ENCODE results near the gene ZNF814. TPM values are rescaled to one million over a fixed set of nuclear protein-coding genes. Genes with fewer than 3 reads are reported as not detected.
A peak's percentile ranks its signal among the peaks of the same experiment; 100 is the strongest.
"Not testable (repeated sequence)": the region's sequence is repeated elsewhere in the genome, so short reads cannot be mapped to it uniquely, and the experiment has no call there.

The ZNF814 gene
- 7.6 and 10.9 TPM in 2 replicates for total RNA-seq (2012; rRNA removed)

GRCh38 chr19:57888560-57889231, at the start of gene ZNF814:
Gene ZNF814, minus strand, starts transcription at chr19:57889037. Its CDS starts 235 bp downstream, at chr19:57888802.
- Histone ChIP-seq H3K9ac (ENCODE audit: low read depth, low read length) (peak within 1 kb of the TSS; percentile 85), H3K36me3 (ENCODE audit: insufficient read depth, low read length) (no peaks in the 10 kb centered on the region), H3K4me1 (ENCODE audit: control insufficient read depth, insufficient read depth, low read length) (no peaks in the 10 kb centered on the region), H3K9me3 (replicated peaks; ENCODE audit: low read length) (no peaks in the 10 kb centered on the region), H3K27me3 (ENCODE audit: control insufficient read depth, insufficient read depth, low read length) (no peaks in the 10 kb centered on the region), H3K4me3 (ENCODE audit: low read length) (peak within 1 kb of the TSS; percentile 96), H3K4me2 (ENCODE audit: low read length) (peak within 1 kb of the TSS; percentile 91)

DNA sequence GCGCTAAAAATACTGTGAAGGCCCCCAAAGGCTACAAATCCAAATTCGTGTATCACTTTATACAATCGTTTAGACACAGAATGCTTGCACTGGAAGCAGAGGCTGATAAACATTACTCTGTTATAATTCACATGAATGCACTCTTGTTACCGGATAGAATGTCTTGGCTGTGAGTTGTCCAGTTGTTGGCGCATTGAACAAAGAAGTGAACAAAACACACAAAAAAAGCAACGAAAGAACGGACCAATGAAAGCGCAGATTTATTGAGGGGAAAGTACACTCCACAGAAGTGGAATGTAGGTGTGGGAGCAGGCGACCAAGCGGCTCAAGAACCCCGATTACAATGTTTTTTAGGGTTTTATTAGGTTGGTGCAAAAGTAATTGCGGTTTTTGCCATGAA, 46.9 kb upstream of the ZNF814 start:
- Histone ChIP-seq H3K9ac (ENCODE audit: low read depth, low read length) (no peak overlapping the region), H3K4me3 (ENCODE audit: low read length) (no peak overlapping the region), H3K27me3 (ENCODE audit: control insufficient read depth, insufficient read depth, low read length) (no peaks in the 10 kb centered on the region), H3K9me3 (replicated peaks; ENCODE audit: low read length) (peaks cover under 1% of the 10 kb centered on the region), H3K4me2 (ENCODE audit: low read length) (no peak overlapping the region), H3K36me3 (ENCODE audit: insufficient read depth, low read length) (peaks cover 24% of the 10 kb centered on the region), H3K4me1 (ENCODE audit: control insufficient read depth, insufficient read depth, low read length) (no peaks in the 10 kb centered on the region)

GRCh38 chr19:57934820-57935665, 46.2 kb upstream of the ZNF814 start, which contains the start of gene ZNF418:
Gene ZNF418, minus strand, starts transcription at chr19:57935402. Its CDS starts 1,580 bp downstream, at chr19:57933822.
- Histone ChIP-seq H3K4me2 (ENCODE audit: low read length) (peak within 1 kb of the TSS; percentile 84), H3K9me3 (replicated peaks; ENCODE audit: low read length) (no peaks in the 10 kb centered on the region), H3K36me3 (ENCODE audit: insufficient read depth, low read length) (peaks cover 22% of the 10 kb centered on the region), H3K9ac (ENCODE audit: low read depth, low read length) (peak within 1 kb of the TSS; percentile 83), H3K27me3 (ENCODE audit: control insufficient read depth, insufficient read depth, low read length) (no peaks in the 10 kb centered on the region), H3K4me3 (ENCODE audit: low read length) (peak within 1 kb of the TSS; percentile 83), H3K4me1 (ENCODE audit: control insufficient read depth, insufficient read depth, low read length) (no peaks in the 10 kb centered on the region)

DNA sequence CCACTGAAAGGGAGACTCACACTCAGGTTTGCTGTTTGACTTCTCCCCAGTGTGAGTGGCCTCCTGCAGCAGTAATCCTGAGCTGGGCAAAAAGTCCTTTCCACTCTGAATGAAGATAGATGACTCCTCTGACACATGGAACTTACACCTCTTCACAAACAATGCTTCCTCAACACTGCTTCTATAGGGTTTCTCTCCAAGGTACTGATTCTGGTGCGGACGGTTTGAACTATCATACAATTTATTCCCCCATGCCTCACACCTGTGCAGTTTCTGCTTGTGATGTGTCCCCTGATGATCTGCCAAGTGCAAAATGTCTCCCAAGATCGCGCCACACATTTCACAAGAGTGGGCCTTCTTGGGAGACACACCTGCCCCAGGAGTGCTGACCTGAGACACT, 38.8 kb upstream of the ZNF814 start:
- H3K9me3 ChIP-seq (replicated peaks; ENCODE audit: low read length) = peaks cover 26% of the 10 kb centered on the region

GRCh38 chr19:57916168-57916995, 27.5 kb upstream of the ZNF814 start, which contains the start of gene ZNF417:
Gene ZNF417, minus strand, starts transcription at chr19:57916592. Its CDS starts 181 bp downstream, at chr19:57916411.
- Histone ChIP-seq H3K9ac (ENCODE audit: low read depth, low read length) (peak within 1 kb of the TSS; percentile 95), H3K4me3 (ENCODE audit: low read length) (peak within 1 kb of the TSS; percentile 94), H3K4me2 (ENCODE audit: low read length) (peak within 1 kb of the TSS; percentile 81), H3K36me3 (ENCODE audit: insufficient read depth, low read length) (peaks cover 21% of the 10 kb centered on the region)
- not testable (repeated sequence) for H3K4me1 ChIP-seq (ENCODE audit: control insufficient read depth, insufficient read depth, low read length); H3K27me3 ChIP-seq (ENCODE audit: control insufficient read depth, insufficient read depth, low read length); H3K9me3 ChIP-seq (replicated peaks; ENCODE audit: low read length)

More for the DNA sequence above, 38.8 kb upstream of the ZNF814 start:
- Histone ChIP-seq H3K27me3 (ENCODE audit: control insufficient read depth, insufficient read depth, low read length) (no peaks in the 10 kb centered on the region), H3K9ac (ENCODE audit: low read depth, low read length) (no peak overlapping the region), H3K4me1 (ENCODE audit: control insufficient read depth, insufficient read depth, low read length) (no peaks in the 10 kb centered on the region), H3K36me3 (ENCODE audit: insufficient read depth, low read length) (peaks cover 65% of the 10 kb centered on the region), H3K4me3 (ENCODE audit: low read length) (no peak overlapping the region), H3K4me2 (ENCODE audit: low read length) (no peak overlapping the region)

DNA sequence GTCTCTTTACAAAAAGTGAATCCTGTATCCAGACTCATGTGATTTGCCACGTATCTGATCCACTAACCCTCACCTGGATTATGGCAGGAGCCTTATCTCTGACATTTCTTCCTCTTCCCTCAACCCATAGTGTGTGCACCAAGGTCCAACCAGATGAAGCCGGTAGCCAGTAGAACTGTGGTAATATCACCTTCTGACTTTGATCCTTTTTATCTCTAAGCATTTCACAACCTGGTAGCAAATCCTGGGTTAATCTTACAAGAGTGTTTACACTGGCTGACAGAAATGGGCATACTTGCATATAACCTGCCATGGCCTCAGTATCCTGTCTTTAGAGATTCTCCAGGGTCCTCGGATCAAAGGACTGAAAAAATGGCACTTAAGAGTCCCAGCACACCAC, 25.7 kb upstream of the ZNF814 start:
- no peaks in the 10 kb centered on the region for H3K27me3 ChIP-seq (ENCODE audit: control insufficient read depth, insufficient read depth, low read length)
- peaks cover 8% of the 10 kb centered on the region for H3K4me1 ChIP-seq (ENCODE audit: control insufficient read depth, insufficient read depth, low read length)
- no peak overlapping the region for H3K4me2 ChIP-seq (ENCODE audit: low read length)
- no peak overlapping the region for H3K4me3 ChIP-seq (ENCODE audit: low read length)
- H3K9me3 ChIP-seq (replicated peaks; ENCODE audit: low read length) = no peaks in the 10 kb centered on the region
- H3K36me3 ChIP-seq (ENCODE audit: insufficient read depth, low read length) = peaks cover 26% of the 10 kb centered on the region
- H3K9ac ChIP-seq (ENCODE audit: low read depth, low read length) = no peak overlapping the region

DNA sequence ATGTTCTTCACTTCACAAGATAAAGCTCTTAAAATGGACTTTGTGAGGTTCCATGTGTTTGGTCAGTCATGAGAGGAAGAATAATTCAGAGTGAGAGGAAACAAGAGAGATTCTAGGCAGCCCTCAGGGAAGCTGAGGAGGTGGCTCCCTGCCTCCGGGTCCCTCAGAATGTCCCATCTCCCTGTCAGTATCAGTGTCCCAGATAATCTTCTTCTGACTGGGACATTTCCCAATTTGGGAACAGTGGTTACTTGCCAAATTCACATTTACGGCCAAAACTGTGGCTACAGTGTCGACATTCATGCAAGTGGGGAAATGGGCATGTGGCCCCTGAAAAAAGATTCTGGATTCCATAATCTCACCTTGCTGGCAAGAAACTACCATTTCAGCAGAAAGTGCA, 18.6 kb upstream of the ZNF814 start:
- no peaks in the 10 kb centered on the region for H3K27me3 ChIP-seq (ENCODE audit: control insufficient read depth, insufficient read depth, low read length)
- no peak overlapping the region for H3K9ac ChIP-seq (ENCODE audit: low read depth, low read length)
- H3K4me3 ChIP-seq (ENCODE audit: low read length) = no peak overlapping the region
- H3K4me2 ChIP-seq (ENCODE audit: low read length) = no peak overlapping the region
- peaks cover 33% of the 10 kb centered on the region for H3K36me3 ChIP-seq (ENCODE audit: insufficient read depth, low read length)
- no peaks in the 10 kb centered on the region for H3K9me3 ChIP-seq (replicated peaks; ENCODE audit: low read length)
- H3K4me1 ChIP-seq (ENCODE audit: control insufficient read depth, insufficient read depth, low read length) = no peaks in the 10 kb centered on the region

DNA sequence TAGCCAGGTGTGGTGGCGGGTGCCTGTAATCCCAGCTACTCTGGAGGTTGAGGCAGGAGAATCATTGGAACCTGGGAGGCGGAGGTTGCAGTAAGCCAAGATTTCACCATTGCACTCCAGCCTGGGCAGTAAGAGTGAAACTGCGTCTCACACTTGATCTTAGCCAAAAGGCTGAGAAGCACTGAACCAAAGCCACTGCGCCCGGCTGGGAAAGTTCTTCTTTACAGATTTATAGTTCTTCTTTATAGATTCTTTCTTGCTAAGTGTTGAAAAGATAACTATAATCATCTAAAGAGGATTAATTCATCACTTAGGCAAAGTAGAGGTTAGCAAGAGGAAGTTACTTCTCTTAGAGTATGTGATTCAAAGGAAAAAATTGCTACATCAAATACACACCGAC, 16.4 kb upstream of the ZNF814 start:
- Histone ChIP-seq H3K4me1 (ENCODE audit: control insufficient read depth, insufficient read depth, low read length) (no peaks in the 10 kb centered on the region), H3K4me2 (ENCODE audit: low read length) (no peak overlapping the region), H3K4me3 (ENCODE audit: low read length) (no peak overlapping the region), H3K9me3 (replicated peaks; ENCODE audit: low read length) (no peaks in the 10 kb centered on the region), H3K27me3 (ENCODE audit: control insufficient read depth, insufficient read depth, low read length) (no peaks in the 10 kb centered on the region), H3K9ac (ENCODE audit: low read depth, low read length) (no peak overlapping the region), H3K36me3 (ENCODE audit: insufficient read depth, low read length) (peaks cover 17% of the 10 kb centered on the region)

DNA sequence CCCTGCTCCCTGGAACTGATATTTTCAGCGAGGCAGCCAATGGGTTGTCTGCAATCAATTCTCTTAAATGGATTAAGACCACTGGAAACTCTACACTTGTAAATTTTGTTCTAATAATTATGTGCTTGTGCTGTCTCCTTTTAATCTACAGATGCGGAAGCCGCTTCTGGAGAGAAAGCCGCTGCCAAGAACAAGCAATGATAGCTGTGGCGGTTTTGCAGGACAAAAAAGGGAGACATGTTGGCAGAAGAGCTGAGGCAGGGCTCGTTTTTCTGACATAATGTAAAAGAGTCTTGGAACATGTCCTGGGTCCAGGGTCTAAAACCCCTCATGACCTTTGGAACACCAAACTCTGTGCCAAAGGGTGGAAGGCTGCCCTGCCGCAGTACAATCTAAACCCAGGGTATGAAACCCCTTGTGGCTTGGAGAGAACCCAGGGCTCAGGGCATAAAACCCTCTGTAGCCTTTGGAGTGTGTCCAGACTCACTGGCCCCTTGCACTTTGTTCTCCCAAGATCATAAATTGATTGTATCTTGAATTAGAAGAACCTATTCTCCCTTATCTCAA, 14.9 kb upstream of the ZNF814 start:
- H3K27me3 ChIP-seq (ENCODE audit: control insufficient read depth, insufficient read depth, low read length) = no peaks in the 10 kb centered on the region
- H3K4me3 ChIP-seq (ENCODE audit: low read length) = no peak overlapping the region
- H3K9ac ChIP-seq (ENCODE audit: low read depth, low read length) = no peak overlapping the region
- H3K9me3 ChIP-seq (replicated peaks; ENCODE audit: low read length) = no peaks in the 10 kb centered on the region
- H3K36me3 ChIP-seq (ENCODE audit: insufficient read depth, low read length) = peaks cover 11% of the 10 kb centered on the region
- no peak overlapping the region for H3K4me2 ChIP-seq (ENCODE audit: low read length)
- H3K4me1 ChIP-seq (ENCODE audit: control insufficient read depth, insufficient read depth, low read length) = no peaks in the 10 kb centered on the region

GRCh38 chr19:57900311-57900710, 11.5 kb upstream of the ZNF814 start:
- no peaks in the 10 kb centered on the region for H3K9me3 ChIP-seq (replicated peaks; ENCODE audit: low read length)
- H3K4me1 ChIP-seq (ENCODE audit: control insufficient read depth, insufficient read depth, low read length) = no peaks in the 10 kb centered on the region
- H3K4me2 ChIP-seq (ENCODE audit: low read length) = no peak overlapping the region
- H3K9ac ChIP-seq (ENCODE audit: low read depth, low read length) = no peak overlapping the region
- H3K4me3 ChIP-seq (ENCODE audit: low read length) = no peak overlapping the region
- H3K36me3 ChIP-seq (ENCODE audit: insufficient read depth, low read length) = no peaks in the 10 kb centered on the region
- H3K27me3 ChIP-seq (ENCODE audit: control insufficient read depth, insufficient read depth, low read length) = no peaks in the 10 kb centered on the region

DNA sequence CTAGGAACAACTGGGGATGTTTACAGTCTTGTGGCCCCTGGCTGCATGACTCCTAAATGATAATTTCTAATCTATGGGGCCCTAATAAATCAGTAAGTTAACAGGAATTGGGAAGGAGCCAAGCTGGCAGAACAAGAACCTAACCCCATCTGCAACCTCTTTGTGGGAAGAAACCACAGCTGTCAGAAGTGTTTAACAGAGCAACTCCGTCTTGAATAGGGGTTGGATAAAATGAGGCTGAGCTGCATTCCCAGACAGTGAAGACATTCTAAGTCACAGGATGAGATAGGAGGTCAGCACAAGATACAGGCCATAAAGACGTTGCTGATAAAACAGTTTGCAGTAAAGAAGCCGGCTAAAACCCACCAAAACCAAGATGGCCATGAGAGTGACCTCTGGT, 1.9 kb upstream of the ZNF814 start:
- H3K9me3 ChIP-seq (replicated peaks; ENCODE audit: low read length); H3K27me3 ChIP-seq (ENCODE audit: control insufficient read depth, insufficient read depth, low read length); H3K9ac ChIP-seq (ENCODE audit: low read depth, low read length); H3K4me2 ChIP-seq (ENCODE audit: low read length); H3K4me3 ChIP-seq (ENCODE audit: low read length); H3K36me3 ChIP-seq (ENCODE audit: insufficient read depth, low read length); H3K4me1 ChIP-seq (ENCODE audit: control insufficient read depth, insufficient read depth, low read length): not testable (repeated sequence)
